Measurements from ENCODE around the gene CTCFL.

The CTCFL gene

DNA sequence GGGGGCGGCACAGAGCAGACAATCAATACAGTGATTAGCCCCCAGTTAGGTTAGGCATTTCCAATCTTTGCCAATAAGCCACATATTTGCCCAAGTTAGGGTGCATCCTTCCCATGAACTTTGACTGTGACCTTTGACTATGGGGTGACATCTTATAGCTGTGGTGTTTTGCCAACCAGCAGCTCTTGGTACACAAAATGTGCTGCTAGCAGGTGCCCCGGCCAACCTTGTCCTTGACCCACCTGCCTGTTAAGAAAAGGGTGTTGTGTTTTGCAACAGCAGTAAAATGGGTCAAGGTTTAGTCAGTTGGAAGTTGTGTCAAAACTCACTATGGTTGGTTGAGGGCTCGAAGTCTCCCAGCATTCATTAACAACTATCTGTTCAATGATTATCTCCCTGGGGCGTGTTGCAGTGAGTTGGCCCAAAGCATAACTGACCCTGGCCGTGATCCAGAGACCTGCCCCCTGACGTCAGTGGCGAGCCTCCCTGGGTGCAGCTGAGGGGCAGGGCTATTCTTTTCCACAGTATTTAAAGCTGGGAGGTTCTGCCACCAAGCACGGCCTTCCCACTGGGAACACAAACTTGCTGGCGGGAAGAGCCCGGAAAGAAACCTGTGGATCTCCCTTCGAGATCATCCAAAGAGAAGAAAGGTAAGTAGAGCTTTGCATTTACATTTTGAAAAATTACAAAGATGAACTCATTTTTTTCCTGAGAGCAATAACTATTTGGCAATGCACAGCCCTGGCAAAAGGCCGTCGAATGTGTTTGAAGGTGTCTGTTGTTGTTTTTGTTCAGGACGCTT lies 35.8 kb upstream of the CTCFL start, which contains the start of gene PCK1:
TSS of gene PCK1 (plus strand) at position 557 of the 802 bp plus-strand sequence. CDS start 302 bp downstream, outside the sequence.
- DNase-seq (ENCODE audit: low read depth in 1 of 2, low spot score in 1 of 2): no peak

GRCh38 chr20:57559658-57560553 lies 35.0 kb upstream of the CTCFL start:
- DNase-seq (ENCODE audit: low read depth in 1 of 2, low spot score in 1 of 2): no peak

DNA sequence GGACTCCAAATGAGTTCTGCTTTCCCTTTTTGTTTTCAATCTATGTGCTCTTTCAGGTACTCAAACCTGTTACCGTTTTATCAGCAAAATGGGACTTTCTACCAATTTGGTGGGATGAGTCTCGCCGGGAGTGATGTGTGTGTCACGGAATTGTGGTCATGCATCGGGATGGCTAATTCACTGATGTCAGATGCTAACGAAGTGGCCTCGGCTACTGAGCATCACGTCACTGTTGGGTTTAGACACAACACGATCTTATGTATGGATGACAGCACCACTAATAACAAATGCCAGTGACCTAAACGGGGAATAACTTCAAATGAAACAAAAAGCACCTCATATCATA lies 34.3 kb upstream of the CTCFL start:
- DNase-seq (ENCODE audit: low read depth in 1 of 2, low spot score in 1 of 2): no peak

DNA sequence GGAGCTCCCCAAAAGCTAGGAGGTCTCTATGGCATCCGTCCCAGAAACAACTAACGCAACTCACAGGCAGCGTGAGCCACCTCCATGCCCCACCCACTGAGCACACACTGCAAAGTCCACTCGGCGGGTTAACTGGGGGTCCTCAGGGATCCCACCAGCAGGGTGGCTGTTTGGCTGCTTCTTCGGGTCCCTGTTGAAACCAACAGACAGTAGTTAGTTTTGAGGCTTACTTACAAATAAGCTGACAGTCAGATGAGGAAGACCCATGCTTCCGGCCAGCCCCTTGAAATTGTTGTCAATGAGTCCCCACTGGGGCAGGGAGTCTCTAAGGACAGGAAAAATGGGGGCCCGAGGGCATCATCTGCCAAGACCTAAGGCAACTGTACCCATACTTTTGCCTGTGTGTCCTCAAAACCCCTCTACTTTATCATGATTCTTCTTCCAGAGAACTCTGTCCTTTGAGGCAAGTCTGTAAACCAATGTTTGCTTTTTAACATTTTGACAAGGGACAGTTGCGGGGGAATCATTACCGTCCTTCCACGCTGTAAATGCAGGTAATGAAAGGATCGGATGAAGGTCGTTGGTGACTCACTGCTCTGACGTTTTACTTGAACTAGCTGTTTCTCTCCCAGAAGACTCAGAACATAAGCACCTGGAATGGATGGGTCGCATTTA lies 33.8 kb upstream of the CTCFL start:
- DNase-seq (ENCODE audit: low read depth in 1 of 2, low spot score in 1 of 2): no peak

DNA sequence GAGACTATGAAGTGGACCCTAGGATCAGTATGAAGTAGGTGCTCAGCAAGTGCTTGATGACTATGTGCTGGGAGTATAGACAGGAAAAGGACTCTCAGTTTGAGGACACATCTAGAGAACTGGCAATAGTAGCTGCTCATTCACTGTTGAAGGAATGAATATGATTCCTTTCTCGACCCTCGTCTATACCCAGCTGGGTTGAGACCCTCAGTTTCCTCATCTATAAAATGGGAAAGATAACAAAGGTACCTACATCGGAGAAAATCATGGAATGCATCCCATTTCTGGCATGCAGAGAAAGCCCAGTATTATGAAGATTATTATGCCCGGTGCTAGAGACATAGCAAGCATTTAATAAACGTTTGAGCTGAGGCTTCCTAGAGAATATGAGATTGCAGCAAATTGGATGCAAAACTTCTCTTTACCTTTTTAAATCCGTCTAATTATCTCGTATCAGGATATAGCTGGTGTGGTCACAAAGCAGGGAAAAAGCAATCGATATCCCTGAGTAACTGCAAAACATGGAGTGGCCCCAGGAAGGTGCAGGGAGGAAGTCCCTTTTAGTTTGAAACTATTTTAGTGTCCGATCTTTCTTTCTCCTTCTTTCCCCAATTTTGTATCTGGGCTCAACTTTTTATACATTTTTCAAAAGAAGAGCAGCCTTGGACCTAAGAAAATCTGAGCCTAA lies 33.1 kb upstream of the CTCFL start:
- no peak for DNase-seq (ENCODE audit: low read depth in 1 of 2, low spot score in 1 of 2)

GRCh38 chr20:57556980-57557274 lies 32.0 kb upstream of the CTCFL start:
- no peak for DNase-seq (ENCODE audit: low read depth in 1 of 2, low spot score in 1 of 2)

DNA sequence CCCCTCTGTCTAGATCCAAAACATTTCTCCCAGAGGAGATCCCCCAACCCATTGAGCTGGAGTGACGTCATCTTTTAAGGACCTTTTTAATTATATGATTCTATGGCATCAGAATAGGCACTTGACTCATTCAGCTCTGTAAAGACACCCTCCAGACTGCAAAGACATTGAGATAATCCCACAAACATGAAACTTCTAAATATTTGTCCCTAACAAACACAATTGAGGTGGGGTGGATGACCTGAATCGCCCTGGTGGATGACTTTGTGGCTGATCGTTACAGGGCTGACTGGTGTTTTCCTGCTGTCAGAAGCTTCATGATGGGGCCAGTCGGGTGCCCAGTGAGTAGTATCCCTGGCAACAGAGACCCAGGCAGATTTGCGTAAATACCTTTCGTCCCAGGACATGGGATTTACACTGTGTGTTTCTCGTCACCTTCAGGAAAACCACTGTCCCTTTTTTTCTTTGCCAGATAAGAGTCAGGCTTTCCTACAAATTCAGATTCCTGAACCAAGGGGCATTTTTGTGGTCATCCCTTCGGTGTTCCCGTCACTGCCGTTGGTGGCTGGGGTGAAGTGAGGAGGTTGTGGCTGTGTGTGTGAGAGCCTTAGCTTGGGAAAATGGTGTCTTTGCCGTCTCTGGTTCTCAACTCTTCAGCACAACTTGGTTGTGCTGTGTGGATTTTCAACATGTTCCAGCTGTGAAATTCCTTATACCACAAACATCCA lies 30.7 kb upstream of the CTCFL start:
- DNase-seq (ENCODE audit: low read depth in 1 of 2, low spot score in 1 of 2): no peak

GRCh38 chr20:57553376-57554018 lies 28.6 kb upstream of the CTCFL start:
- DNase-seq (ENCODE audit: low read depth in 1 of 2, low spot score in 1 of 2): no peak

- DNase-seq (ENCODE audit: low read depth in 1 of 2, low spot score in 1 of 2): no peak
Measured at GRCh38 chr20:57552471-57552870, 27.5 kb upstream of the CTCFL start.

DNA sequence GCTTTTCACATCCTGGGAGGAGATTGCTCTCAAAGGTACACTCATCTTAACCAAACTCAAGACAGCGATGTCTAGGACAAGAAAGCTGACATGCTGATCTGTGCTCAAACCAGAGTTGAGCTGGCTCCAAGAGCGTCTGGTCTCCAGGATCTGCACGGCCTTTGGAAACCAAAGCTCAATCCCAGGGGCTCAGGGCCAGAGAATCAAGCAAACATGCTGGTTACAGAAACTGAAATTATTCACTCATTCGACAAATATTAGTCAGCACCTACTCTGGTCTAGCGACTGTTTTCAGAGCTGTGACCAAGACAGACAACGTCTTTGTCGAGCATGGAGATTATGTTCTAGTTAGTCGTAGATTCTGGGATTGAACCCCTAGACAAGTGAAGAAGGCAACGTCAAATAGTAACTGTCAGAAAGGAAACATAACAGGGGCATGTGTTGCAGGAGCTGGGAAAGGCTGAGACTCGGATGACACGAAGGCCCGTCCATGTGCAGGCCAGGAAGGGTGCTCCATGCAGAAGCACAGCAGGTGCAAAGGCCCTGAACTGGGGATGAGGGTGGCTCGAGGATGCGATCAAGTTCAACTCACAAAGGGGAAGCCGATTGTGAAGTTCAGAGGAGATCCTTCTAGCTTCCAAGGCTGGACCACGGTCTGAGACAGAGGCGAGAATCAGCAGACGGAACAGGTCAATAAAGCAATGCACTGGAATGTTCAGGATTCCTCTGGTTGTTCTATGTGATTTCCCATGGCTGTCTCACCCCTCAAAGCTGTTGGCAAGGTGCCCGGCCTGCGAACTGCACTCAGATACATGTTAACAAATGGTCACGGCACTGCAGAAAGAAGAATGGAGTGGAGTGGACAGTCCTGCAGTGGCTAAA lies 23.5 kb upstream of the CTCFL start:
- no peak for DNase-seq (ENCODE audit: low read depth in 1 of 2, low spot score in 1 of 2)

DNA sequence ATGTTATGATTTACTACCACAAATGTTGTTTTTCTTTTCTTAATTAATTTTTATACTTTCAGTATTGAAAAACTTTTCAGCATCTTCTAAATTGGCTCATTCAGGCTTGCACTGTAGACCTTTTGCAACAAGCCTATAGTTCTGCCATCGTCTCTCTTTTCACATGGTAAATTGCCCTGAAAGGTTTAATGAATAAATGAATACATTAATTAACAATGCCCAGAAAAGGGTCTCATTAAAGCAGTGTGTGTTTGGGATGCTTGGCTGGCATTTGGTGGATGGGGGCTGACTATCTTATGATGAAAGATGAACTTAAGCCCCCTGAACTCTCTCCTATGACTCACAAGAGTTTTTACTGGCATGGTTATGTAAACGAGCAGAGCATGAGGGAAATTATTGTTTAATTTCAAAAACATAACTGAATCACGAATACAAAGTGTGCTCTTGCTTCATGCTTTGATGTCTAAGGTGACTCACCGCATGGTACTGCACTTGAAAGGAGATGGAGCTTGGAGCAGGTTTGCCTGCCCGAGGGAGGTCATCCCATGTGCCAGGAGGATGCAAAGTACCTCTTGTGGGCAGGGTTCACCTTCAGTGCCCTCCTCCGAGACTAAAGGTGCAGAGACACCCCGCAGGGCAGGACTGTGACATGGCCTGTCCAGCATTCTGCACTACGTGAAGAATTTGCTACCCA lies 22.2 kb upstream of the CTCFL start:
- no peak for DNase-seq (ENCODE audit: low read depth in 1 of 2, low spot score in 1 of 2)

DNA sequence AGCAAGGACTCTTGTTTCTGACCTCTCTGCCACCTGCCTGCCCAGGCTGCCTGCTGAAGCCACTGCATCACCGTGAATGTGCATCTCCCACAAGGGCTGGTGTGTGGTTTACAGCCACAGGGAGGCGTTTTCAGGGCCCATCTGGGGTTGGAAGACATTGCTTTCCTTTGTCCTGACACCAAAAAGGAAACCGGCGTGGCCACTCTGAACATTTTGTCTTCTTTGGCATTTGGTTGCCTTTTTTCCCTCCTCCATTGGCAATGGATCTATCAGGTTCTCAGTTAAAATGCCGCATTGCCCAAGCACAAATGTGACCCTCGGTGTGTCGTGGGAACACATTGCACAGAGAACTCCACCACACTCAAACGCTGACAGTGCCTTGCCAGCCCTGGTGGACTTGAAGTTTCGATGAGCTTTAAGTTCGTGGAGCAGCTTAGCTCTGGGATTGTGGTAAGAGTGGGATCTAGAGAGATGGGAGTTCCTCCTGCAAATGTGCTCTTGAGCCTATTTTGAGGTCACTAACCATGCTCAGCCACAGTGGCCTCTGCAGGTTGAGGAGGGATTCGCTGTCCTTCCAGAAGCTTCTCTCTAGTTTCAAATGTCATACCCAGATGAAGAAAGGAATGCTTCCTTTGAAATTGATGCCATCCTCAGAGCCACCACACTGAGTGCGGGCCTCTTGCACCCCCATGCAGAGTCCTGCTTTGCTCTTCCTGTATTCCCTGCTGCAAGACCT lies 21.2 kb upstream of the CTCFL start:
- DNase-seq (ENCODE audit: low read depth in 1 of 2, low spot score in 1 of 2): no peak

DNA sequence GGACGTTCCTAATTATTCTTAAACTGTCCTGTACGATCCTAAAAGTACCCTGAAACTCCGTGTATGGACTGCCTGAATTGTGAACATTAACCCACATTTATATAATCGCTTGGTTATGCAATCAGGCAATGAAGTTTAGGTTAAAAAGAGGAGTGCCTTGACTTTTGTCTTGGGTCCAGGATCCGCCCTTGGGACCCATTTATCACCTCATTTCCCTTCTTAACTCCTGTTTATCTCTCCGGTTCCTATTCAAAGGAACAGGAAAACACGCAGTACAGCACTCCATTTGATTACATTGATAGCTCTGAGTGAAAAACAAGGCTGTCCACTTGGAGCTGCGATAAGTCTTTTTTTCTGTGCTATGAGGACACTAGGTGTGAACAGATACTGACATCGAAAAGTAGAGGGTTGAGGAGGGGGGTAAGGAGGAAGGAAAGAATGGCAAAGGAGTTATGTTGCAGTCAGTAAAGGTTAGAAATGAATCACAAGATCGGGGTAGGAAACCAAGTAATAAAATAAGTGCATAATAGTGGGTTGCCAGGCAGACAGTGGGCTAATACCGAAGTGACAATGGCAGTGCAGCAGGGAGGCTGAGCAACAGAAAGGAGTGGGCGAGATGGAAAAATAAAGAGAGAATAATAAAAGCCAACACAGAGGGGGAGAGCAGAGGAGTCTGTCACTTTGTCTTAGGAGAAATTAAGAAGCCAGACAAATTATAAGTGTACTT lies 20.1 kb upstream of the CTCFL start:
- DNase-seq (ENCODE audit: low read depth in 1 of 2, low spot score in 1 of 2): no peak

- DNase-seq (ENCODE audit: low read depth in 1 of 2, low spot score in 1 of 2): no peak
Measured at GRCh38 chr20:57543754-57544153, 18.8 kb upstream of the CTCFL start.

DNA sequence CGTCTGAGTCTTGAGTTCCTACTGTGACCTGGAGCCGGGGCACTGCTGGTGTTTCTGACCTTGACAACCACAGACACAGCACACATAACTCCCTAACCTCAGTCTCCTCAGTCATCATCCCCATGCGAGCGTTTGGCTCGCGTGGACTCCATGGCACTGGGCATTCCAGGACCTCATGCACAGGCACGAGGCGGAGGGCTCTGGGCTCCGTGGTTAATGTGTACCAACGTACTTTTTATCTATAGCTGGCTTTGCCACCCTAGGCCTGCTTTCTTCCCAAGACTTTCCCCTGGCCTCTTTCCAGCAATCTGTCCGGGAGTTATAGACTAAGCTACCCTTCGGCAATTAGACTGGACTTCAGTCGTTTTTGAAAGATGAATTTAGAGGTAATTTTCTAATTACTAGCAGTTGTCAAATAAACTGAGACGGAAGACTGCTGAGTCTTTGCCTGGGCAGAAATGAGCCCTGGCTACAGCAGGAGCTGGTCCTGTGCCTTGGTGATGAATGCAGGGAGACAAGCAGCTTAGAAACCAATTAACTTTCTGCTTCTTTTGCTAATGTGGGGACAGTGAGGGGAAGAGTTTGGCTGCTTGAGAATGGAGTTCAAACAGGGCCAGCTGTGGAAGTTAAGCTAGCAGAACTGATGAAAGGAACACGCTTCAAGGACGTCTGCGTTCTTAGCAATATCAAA lies 16.1 kb upstream of the CTCFL start:
- no peak for DNase-seq (ENCODE audit: low read depth in 1 of 2, low spot score in 1 of 2)

DNA sequence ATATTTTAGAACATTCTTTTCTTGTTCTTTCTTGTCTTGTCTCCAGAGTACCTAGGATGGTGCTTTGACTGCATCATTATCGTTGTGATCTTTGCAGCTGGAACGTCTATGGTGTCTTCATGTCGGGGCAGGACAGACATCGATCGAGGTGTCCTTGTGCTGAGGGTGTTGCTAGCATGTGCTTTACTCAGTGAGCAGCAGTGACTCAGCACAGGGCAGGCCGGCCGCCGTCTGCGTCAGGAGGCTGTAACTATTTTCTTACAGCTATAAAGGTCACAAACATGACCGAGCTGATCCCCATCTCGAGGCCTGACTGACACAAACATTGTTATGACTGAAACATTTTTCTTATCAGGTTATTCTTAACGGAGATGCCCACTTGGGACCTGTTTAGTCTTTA lies 14.9 kb upstream of the CTCFL start:
- DNase-seq (ENCODE audit: low read depth in 1 of 2, low spot score in 1 of 2): no peak

DNA sequence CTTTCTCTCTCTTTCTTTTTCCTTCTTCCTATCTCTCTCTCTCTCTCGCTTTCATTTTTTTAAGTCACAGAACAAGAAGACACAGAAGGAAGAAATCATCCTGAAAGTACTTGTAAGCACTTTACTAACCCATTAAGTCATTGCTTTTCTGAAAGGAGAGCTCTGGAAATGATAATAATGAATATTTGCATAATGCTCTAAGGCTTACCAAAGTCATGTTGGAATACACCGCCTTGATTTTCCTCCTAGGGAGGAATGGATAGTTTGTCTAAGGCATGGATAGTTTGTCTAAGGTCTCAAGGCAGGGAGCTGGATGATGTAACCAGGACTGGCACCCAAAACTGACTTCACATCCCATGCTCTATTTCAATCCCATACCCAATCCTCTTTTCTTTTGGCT lies 12.9 kb upstream of the CTCFL start:
- DNase-seq (ENCODE audit: low read depth in 1 of 2, low spot score in 1 of 2): no peak
